ENCODE measurements around the gene BLOC1S3.

BLOC1S3 gene

DNA sequence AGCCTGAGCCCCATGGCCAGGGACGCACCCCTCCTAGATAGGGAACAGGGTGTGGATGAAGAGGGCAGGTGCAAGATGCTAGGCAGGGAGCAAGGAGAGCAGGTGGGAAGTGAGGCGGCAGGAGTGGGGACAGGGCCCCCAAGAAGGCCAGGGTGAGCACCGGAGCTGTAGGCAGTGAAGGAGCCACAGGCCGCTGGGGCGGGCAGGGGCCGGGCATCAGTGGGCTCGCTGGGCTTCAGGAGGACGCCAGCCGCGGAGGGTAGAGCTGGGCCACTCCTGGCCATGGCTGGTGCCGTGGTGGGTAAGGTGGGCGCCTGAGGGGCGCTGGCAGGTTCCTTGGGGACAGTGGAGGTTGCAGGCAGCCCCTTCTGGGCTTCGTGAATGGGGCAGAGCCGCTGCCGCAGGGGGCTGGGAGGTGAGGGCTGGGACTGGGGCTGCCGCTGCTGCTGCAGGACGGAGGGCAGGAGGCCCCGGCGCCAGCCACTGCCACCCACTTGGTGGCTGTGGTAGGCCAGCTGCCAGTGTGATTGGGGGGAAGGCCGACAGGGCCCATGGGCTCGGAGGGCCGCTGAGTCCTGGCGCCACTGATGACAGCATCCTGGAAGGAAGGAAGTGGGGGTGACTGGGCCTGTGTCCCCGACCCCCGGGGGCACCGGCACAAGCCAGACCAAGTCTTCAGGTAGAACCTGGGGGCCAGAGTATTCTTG is 19.9 kb upstream of the BLOC1S3 start:
- Histone ChIP-seq H3K79me2 (ENCODE audit: insufficient read depth, low read length) (no peaks in the 10 kb centered on the region), H3K9ac (ENCODE audit: low read length) (no peak overlapping the region), H3K9me3 (ENCODE audit: insufficient read depth, low read length) (no peaks in the 10 kb centered on the region), H3K36me3 (ENCODE audit: low read length) (no peaks in the 10 kb centered on the region), H2AFZ (ENCODE audit: low read depth, low read length, severe bottlenecking) (no peak overlapping the region), H3K27ac (ENCODE audit: low read depth, low read length) (no peak overlapping the region), H3K9me2 (replicated peaks; ENCODE audit: insufficient read depth, low read length) (no peaks in the 10 kb centered on the region), H3F3A (ENCODE audit: insufficient read depth) (no peaks in the 10 kb centered on the region), H4K20me1 (ENCODE audit: low read depth, low read length) (no peaks in the 10 kb centered on the region), H3K4me3 (ENCODE audit: insufficient read depth, low read length, poor library complexity, severe bottlenecking) (no peak overlapping the region), H3K27me3 (ENCODE audit: low read length) (no peaks in the 10 kb centered on the region), H3K4me2 (ENCODE audit: low read depth, low read length, poor library complexity, severe bottlenecking) (no peak overlapping the region)
- TF ChIP-seq CTCF (IDR thresholded peaks at IDR 0.05; ENCODE audit: insufficient read depth, low read length, poor library complexity, severe bottlenecking) (no peak), EZH2phosphoT487 (conservative IDR thresholded peaks at IDR 0.05; ENCODE audit: low read length) (no peak)

- Histone ChIP-seq H3K4me3 (ENCODE audit: insufficient read depth, low read length, poor library complexity, severe bottlenecking) (no peak overlapping the region), H3K27me3 (ENCODE audit: low read length) (no peaks in the 10 kb centered on the region), H3K9ac (ENCODE audit: low read length) (no peak overlapping the region), H3F3A (ENCODE audit: insufficient read depth) (no peaks in the 10 kb centered on the region), H3K36me3 (ENCODE audit: low read length) (no peaks in the 10 kb centered on the region), H4K20me1 (ENCODE audit: low read depth, low read length) (no peaks in the 10 kb centered on the region), H3K4me2 (ENCODE audit: low read depth, low read length, poor library complexity, severe bottlenecking) (no peak overlapping the region), H2AFZ (ENCODE audit: low read depth, low read length, severe bottlenecking) (no peak overlapping the region), H3K79me2 (ENCODE audit: insufficient read depth, low read length) (no peaks in the 10 kb centered on the region), H3K27ac (ENCODE audit: low read depth, low read length) (no peak overlapping the region), H3K9me3 (ENCODE audit: insufficient read depth, low read length) (no peaks in the 10 kb centered on the region), H3K9me2 (replicated peaks; ENCODE audit: insufficient read depth, low read length) (no peaks in the 10 kb centered on the region)
- TF ChIP-seq EZH2phosphoT487 (conservative IDR thresholded peaks at IDR 0.05; ENCODE audit: low read length) (no peak), CTCF (IDR thresholded peaks at IDR 0.05; ENCODE audit: insufficient read depth, low read length, poor library complexity, severe bottlenecking) (no peak)
These were observed 19.2 kb upstream of the BLOC1S3 start for GRCh38 chr19:45159210-45159970.

GRCh38 chr19:45159971-45160324 is 18.6 kb upstream of the BLOC1S3 start:
- no peaks in the 10 kb centered on the region for H3K27me3 ChIP-seq (ENCODE audit: low read length)
- no peak overlapping the region for H2AFZ ChIP-seq (ENCODE audit: low read depth, low read length, severe bottlenecking)
- H3K9ac ChIP-seq (ENCODE audit: low read length): no peak overlapping the region
- no peak overlapping the region for H3K4me2 ChIP-seq (ENCODE audit: low read depth, low read length, poor library complexity, severe bottlenecking)
- H3K79me2 ChIP-seq (ENCODE audit: insufficient read depth, low read length): no peaks in the 10 kb centered on the region
- H4K20me1 ChIP-seq (ENCODE audit: low read depth, low read length): no peaks in the 10 kb centered on the region
- H3K4me3 ChIP-seq (ENCODE audit: insufficient read depth, low read length, poor library complexity, severe bottlenecking): no peak overlapping the region
- H3K36me3 ChIP-seq (ENCODE audit: low read length): no peaks in the 10 kb centered on the region
- no peaks in the 10 kb centered on the region for H3K9me2 ChIP-seq (replicated peaks; ENCODE audit: insufficient read depth, low read length)
- TF ChIP-seq CTCF (IDR thresholded peaks at IDR 0.05; ENCODE audit: insufficient read depth, low read length, poor library complexity, severe bottlenecking) (no peak), EZH2phosphoT487 (conservative IDR thresholded peaks at IDR 0.05; ENCODE audit: low read length) (no peak)
- H3F3A ChIP-seq (ENCODE audit: insufficient read depth): no peaks in the 10 kb centered on the region
- H3K27ac ChIP-seq (ENCODE audit: low read depth, low read length): no peak overlapping the region
- no peaks in the 10 kb centered on the region for H3K9me3 ChIP-seq (ENCODE audit: insufficient read depth, low read length)

Data from SU-DHL-6 (cell line).